Astrocyte (in vitro differentiated cells and primary cell): Measurements from ENCODE around the gene TAP2. TPM values are rescaled to one million over a fixed set of nuclear protein-coding genes. Genes with fewer than 3 reads are reported as not detected.
A peak's percentile ranks its signal among the peaks of the same experiment; 100 is the strongest.

Experiments
- DNase-seq: peaks from one replicate; pipeline ENCODE4 v3.0.0-alpha.2; 2010; ENCODE audit warnings: low read depth
- FAIRE-seq: peaks from 2 replicates; lab custom pipeline; 2011; peaks lifted over from hg19 to GRCh38; lab: Jason Lieb, UNC
- H2AFZ ChIP-seq: 2 replicates; pipeline ENCODE4 v1.6.0; 2012; ENCODE audit warnings: low read depth, low read length, inconsistent platforms
- H3K27ac ChIP-seq: 2 replicates; pipeline ENCODE4 v1.5.1; 2011; ENCODE audit warnings: low read depth, low read length, inconsistent platforms
- H3K27me3 ChIP-seq: 2 replicates; pipeline ENCODE4 v1.6.0; 2011; ENCODE audit warnings: low read length, inconsistent platforms; ENCODE audit not compliant: insufficient read depth
- H3K36me3 ChIP-seq: 2 replicates; pipeline ENCODE4 v1.5.1; 2011; ENCODE audit warnings: low read length, inconsistent platforms; ENCODE audit not compliant: insufficient read depth
- H3K4me1 ChIP-seq: 2 replicates; pipeline ENCODE4 v1.5.1; 2011; ENCODE audit warnings: low read length, inconsistent platforms; ENCODE audit not compliant: insufficient read depth
- H3K4me2 ChIP-seq: 2 replicates; pipeline ENCODE4 v1.6.0; 2012; ENCODE audit warnings: low read length, inconsistent platforms
- H3K4me3 ChIP-seq: 2 replicates; pipeline ENCODE4 v1.5.1; 2011; ENCODE audit warnings: low read depth, mild to moderate bottlenecking, low read length, inconsistent platforms; ENCODE audit not compliant: insufficient read depth
- H3K79me2 ChIP-seq: 2 replicates; pipeline ENCODE4 v1.6.0; 2012; ENCODE audit warnings: mild to moderate bottlenecking, low read length, inconsistent platforms; ENCODE audit not compliant: insufficient read depth
- H3K9ac ChIP-seq: 2 replicates; pipeline ENCODE4 v1.6.0; 2012; ENCODE audit warnings: mild to moderate bottlenecking, low read length, inconsistent platforms
- H3K9me3 ChIP-seq: 2 replicates; pipeline ENCODE4 v1.5.1; 2012; ENCODE audit warnings: low read depth, mild to moderate bottlenecking, low read length, inconsistent platforms; ENCODE audit not compliant: insufficient read depth
- H4K20me1 ChIP-seq: 2 replicates; pipeline ENCODE4 v1.6.0; 2012; ENCODE audit warnings: low read length, inconsistent platforms; ENCODE audit not compliant: insufficient read depth
- H3K27ac Mint-ChIP-seq: one replicate; pipeline ENCODE4 v1.8.0; 2021; ENCODE audit warnings: mild to moderate bottlenecking, mixed read lengths; ENCODE audit not compliant: unreplicated experiment
- H3K27me3 Mint-ChIP-seq: one replicate; pipeline ENCODE4 v1.8.0; 2021; ENCODE audit warnings: low read depth, mixed read lengths; ENCODE audit not compliant: unreplicated experiment
- H3K36me3 Mint-ChIP-seq: one replicate; pipeline ENCODE4 v1.8.0; 2021; ENCODE audit warnings: low read depth, mixed read lengths; ENCODE audit not compliant: unreplicated experiment
- H3K4me1 Mint-ChIP-seq: one replicate; pipeline ENCODE4 v1.8.0; 2021; ENCODE audit warnings: low read depth, mixed read lengths; ENCODE audit not compliant: unreplicated experiment
- H3K4me3 Mint-ChIP-seq: one replicate; pipeline ENCODE4 v1.8.0; 2021; ENCODE audit warnings: mild to moderate bottlenecking, moderate library complexity, mixed read lengths; ENCODE audit not compliant: unreplicated experiment
- H3K9me3 Mint-ChIP-seq: one replicate; pipeline ENCODE4 v1.8.0; 2021; ENCODE audit warnings: mild to moderate bottlenecking, mixed read lengths; ENCODE audit not compliant: unreplicated experiment
- CTCF ChIP-seq: IDR thresholded peaks from 2 replicates; pipeline ENCODE4 v1.5.1; 2011; ENCODE audit warnings: low read depth, mild to moderate bottlenecking, inconsistent platforms, low read length, moderate library complexity; ENCODE audit not compliant: insufficient read depth
- EZH2 ChIP-seq: IDR thresholded peaks from 2 replicates; pipeline ENCODE4 v1.6.1; 2012; ENCODE audit warnings: mild to moderate bottlenecking, low read length, inconsistent platforms; ENCODE audit not compliant: insufficient read depth
- total RNA-seq: library from RNA; stranded (reverse); gene quantifications from 2 replicates; pipeline ENCODE4 v1.2.1, GENCODE V29; 2021

The TAP2 gene
- total RNA-seq, 1 donor from 2014 or later, result 118 TPM

GRCh38 chr6:32842690-32843089 is 4.2 kb upstream of the TAP2 start:
- no peak for TF ChIP-seq EZH2
- TF ChIP-seq CTCF, result no peak
- H3K36me3 ChIP-seq, result peaks cover 8% of the 10 kb centered on the region
- Mint-ChIP-seq H3K27ac (peak overlapping the region; percentile 29), H3K4me1 (peaks cover 12% of the 10 kb centered on the region), H3K27me3 (peaks cover 18% of the 10 kb centered on the region), H3K9me3 (peaks cover 1% of the 10 kb centered on the region), H3K36me3 (peaks cover 29% of the 10 kb centered on the region), H3K4me3 (peak overlapping the region; percentile 96)
- no peaks in the 10 kb centered on the region for H4K20me1 ChIP-seq
- H2AFZ ChIP-seq, result no peak overlapping the region
- no peak for FAIRE-seq
- no peak overlapping the region for H3K9ac ChIP-seq
- no peak overlapping the region for H3K4me3 ChIP-seq
- no peak overlapping the region for H3K27ac ChIP-seq
- no peaks in the 10 kb centered on the region for H3K9me3 ChIP-seq
- peaks cover 1% of the 10 kb centered on the region for H3K79me2 ChIP-seq
- H3K4me1 ChIP-seq, result peaks cover 7% of the 10 kb centered on the region
- DNase-seq, result no peak
- H3K27me3 ChIP-seq, result no peaks in the 10 kb centered on the region
- H3K4me2 ChIP-seq, result peak overlapping the region; percentile 91

DNA sequence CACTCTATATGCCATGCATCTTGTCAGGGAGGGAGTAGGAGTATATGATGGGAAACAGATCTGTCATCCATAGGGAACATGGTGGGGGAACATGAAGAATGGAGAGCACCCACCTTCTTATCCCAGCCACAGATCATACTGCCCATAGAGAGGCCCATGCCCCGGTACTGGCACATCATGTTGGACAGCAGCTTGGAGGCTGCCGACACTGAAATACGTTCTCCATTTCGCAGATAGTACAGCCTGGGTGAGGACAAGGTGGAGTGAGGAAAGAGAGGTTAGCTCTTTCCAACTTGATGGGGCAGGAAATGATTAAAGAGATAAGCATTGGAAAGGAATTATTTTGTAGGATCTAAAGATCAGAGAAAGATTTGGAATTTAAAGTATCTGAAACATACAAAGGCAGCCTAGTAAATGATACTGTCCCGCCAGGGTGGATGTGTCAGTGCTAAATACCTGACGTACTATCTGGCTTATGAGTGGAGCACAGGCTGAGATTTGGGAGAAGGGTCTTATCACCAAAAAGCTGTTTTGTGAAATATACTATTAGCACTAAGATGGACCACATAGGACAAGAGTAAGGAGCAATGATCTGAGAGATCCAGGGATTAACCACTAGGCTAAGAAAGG is 3.6 kb upstream of the TAP2 start:
- peak overlapping the region; percentile 58 for H3K4me3 Mint-ChIP-seq
- Histone ChIP-seq H3K27me3 (no peaks in the 10 kb centered on the region), H3K36me3 (peaks cover 6% of the 10 kb centered on the region), H3K9me3 (no peaks in the 10 kb centered on the region), H3K79me2 (peaks cover 7% of the 10 kb centered on the region), H3K27ac (no peak overlapping the region), H4K20me1 (peaks cover 2% of the 10 kb centered on the region), H3K9ac (no peak overlapping the region), H3K4me2 (no peak overlapping the region), H2AFZ (no peak overlapping the region), H3K4me1 (peaks cover 11% of the 10 kb centered on the region), H3K4me3 (no peak overlapping the region)
- DNase-seq (no peak), FAIRE-seq (no peak)
- H3K36me3 Mint-ChIP-seq, result peaks cover 23% of the 10 kb centered on the region
- H3K9me3 Mint-ChIP-seq, result peaks cover 1% of the 10 kb centered on the region
- TF ChIP-seq CTCF (no peak), EZH2 (no peak)
- peaks cover 14% of the 10 kb centered on the region for H3K4me1 Mint-ChIP-seq
- H3K27ac Mint-ChIP-seq, result no peak overlapping the region
- peaks cover 16% of the 10 kb centered on the region for H3K27me3 Mint-ChIP-seq

DNA sequence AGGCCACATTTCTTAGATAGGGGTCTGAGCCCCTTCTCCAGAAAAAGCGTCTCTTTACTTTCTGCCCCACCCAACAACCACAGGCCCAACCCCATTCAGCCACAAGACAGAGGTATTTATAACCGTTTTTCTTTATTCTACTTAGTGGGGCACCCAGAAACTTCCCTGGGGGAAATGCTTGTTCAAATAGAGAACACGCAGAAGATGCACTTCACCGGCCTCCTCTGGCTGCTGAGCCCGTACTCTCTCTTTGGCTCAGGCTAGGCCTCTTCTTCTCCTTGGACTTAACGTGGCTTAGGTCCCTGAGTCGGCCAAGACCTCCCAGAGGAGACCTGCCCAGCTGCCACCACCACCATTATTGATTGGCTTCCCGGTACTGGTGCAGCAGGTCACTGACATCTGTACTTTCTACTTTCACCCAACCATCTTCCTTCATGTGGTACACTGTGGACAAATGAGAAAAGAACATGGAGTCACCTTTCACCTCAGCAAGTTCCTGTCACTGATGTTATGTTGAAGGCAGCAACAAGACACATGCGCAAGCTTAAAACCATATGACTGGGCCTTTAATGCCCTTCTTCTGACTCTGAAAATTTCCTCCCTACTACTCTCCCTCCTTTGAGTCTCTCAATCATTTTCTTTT is 2.2 kb upstream of the TAP2 start:
- FAIRE-seq (no peak), DNase-seq (no peak)
- Histone ChIP-seq H2AFZ (no peak overlapping the region), H3K4me2 (no peak overlapping the region), H3K4me3 (no peak overlapping the region), H3K9me3 (no peaks in the 10 kb centered on the region), H3K4me1 (peaks cover 14% of the 10 kb centered on the region), H3K27ac (no peak overlapping the region), H3K79me2 (peaks cover 9% of the 10 kb centered on the region), H3K36me3 (no peaks in the 10 kb centered on the region), H4K20me1 (peaks cover 8% of the 10 kb centered on the region), H3K27me3 (no peaks in the 10 kb centered on the region), H3K9ac (no peak overlapping the region)
- H3K36me3 Mint-ChIP-seq, result peaks cover 19% of the 10 kb centered on the region
- H3K4me3 Mint-ChIP-seq, result no peak overlapping the region
- TF ChIP-seq CTCF (no peak), EZH2 (no peak)
- peaks cover 19% of the 10 kb centered on the region for H3K4me1 Mint-ChIP-seq
- no peak overlapping the region for H3K27ac Mint-ChIP-seq
- H3K9me3 Mint-ChIP-seq, result peaks cover 1% of the 10 kb centered on the region
- peaks cover 14% of the 10 kb centered on the region for H3K27me3 Mint-ChIP-seq
